NK-92 treated with Interleukin-12 subunit alpha and Interleukin-12 subunit beta, amount 100 ng/mL, for 24 hours (cell line): ENCODE measurements around the gene COLEC12.

Source experiments
- DNase-seq: peaks from one replicate; lab custom pipeline; 2025; lab: John Stamatoyannopoulos, UW

COLEC12 gene

GRCh38 chr18:362311-363290 is 137.9 kb downstream of the COLEC12 start:
- DNase-seq = no peak

- no peak for DNase-seq
Observed at GRCh38 chr18:361941-362310, 138.6 kb downstream of the COLEC12 start.

- DNase-seq = no peak
Observed at GRCh38 chr18:361100-361732, 139.3 kb downstream of the COLEC12 start.

- no peak for DNase-seq
Observed at GRCh38 chr18:360676-361075, 139.8 kb downstream of the COLEC12 start.

- no peak for DNase-seq
Observed at GRCh38 chr18:356778-357177, 143.7 kb downstream of the COLEC12 start.

GRCh38 chr18:355678-356077 is 144.8 kb downstream of the COLEC12 start:
- no peak for DNase-seq

GRCh38 chr18:354471-354870 is 146.0 kb downstream of the COLEC12 start:
- DNase-seq = no peak

- DNase-seq = no peak
Observed at GRCh38 chr18:354003-354402, 146.5 kb downstream of the COLEC12 start.

- no peak for DNase-seq
Observed at GRCh38 chr18:352438-352837, 148.1 kb downstream of the COLEC12 start.

- DNase-seq = no peak
Observed at GRCh38 chr18:350953-351572, 149.4 kb downstream of the COLEC12 start.

- DNase-seq = no peak
Observed at GRCh38 chr18:346600-346999, 153.9 kb downstream of the COLEC12 start.

- DNase-seq = no peak
Observed at GRCh38 chr18:341102-341501, 159.4 kb downstream of the COLEC12 start.

- DNase-seq = no peak
Observed at GRCh38 chr18:340044-340443, 160.5 kb downstream of the COLEC12 start.

GRCh38 chr18:339200-339599 is 161.3 kb downstream of the COLEC12 start:
- DNase-seq = no peak

GRCh38 chr18:336713-337112 is 163.8 kb downstream of the COLEC12 start:
- DNase-seq = no peak

GRCh38 chr18:335733-336132 is 164.8 kb downstream of the COLEC12 start:
- DNase-seq = no peak

- DNase-seq = no peak
Observed at GRCh38 chr18:334575-335132, 165.8 kb downstream of the COLEC12 start.

- DNase-seq = no peak
Observed at GRCh38 chr18:332721-333510, 167.6 kb downstream of the COLEC12 start.

GRCh38 chr18:332007-332406 is 168.5 kb downstream of the COLEC12 start:
- no peak for DNase-seq

- no peak for DNase-seq
Observed at GRCh38 chr18:331221-331821, 169.2 kb downstream of the COLEC12 start.

- no peak for DNase-seq
Observed at GRCh38 chr18:328928-329327, 171.6 kb downstream of the COLEC12 start.
